PC-3 (cell line): ENCODE measurements around the gene PTTG1IP2. TPM values are rescaled to one million over a fixed set of nuclear protein-coding genes. Genes with fewer than 3 reads are reported as not detected.
A peak's percentile ranks its signal among the peaks of the same experiment; 100 is the strongest.

Experiments used
- ATAC-seq: fragments of 200-7000 bp; cut with Tn5 transposase; 2 replicates; pipeline ENCODE4 v1.9.1; 2020; ENCODE audit warnings: mild to moderate bottlenecking, moderate library complexity
- BruUV-seq: library from RNA; stranded (reverse); fragments of 400-500 nt; replicated peaks from 2 replicates; lab custom pipeline; 2021; lab: Mats Ljungman, UMichigan
- CTCF ChIA-PET: fragments of 300-600 bp; sonication (Branson Sonifier 250); formaldehyde crosslinking; loops from one replicate; lab custom pipeline; 2022; ENCODE audit warnings: antibody characterized with exemption; lab: Charles Lee
- POLR2A ChIA-PET: fragments of 300-600 bp; sonication (Branson Sonifier 250); formaldehyde crosslinking; loops from one replicate; lab custom pipeline; 2022; ENCODE audit warnings: antibody characterized with exemption; ENCODE audit not compliant: unreplicated experiment; lab: Charles Lee
- DNase-seq: peaks from one replicate; pipeline ENCODE4 v3.0.0-alpha.2; 2015
- H2AFZ ChIP-seq: fragments of 300-600 bp; sonication (generic); 2 replicates; pipeline ENCODE4 v1.6.0; 2016; ENCODE audit warnings: antibody characterized with exemption, low read length
- H3F3A ChIP-seq: fragments of 300-600 bp; sonication (generic); one replicate; pipeline ENCODE4 v1.6.0; 2017; ENCODE audit warnings: antibody characterized with exemption, low read length, control low read depth, mild to moderate bottlenecking; ENCODE audit not compliant: unreplicated experiment
- H3K27ac ChIP-seq: fragments of 300-600 bp; sonication (generic); 2 replicates; pipeline ENCODE4 v1.5.1; 2016; ENCODE audit warnings: mild to moderate bottlenecking, low read length
- H3K27me3 ChIP-seq: fragments of 300-600 bp; sonication (generic); 2 replicates; pipeline ENCODE4 v1.6.1; 2016; ENCODE audit warnings: low read length, mixed read lengths
- H3K36me3 ChIP-seq: fragments of 300-600 bp; sonication (generic); 2 replicates; pipeline ENCODE4 v1.6.1; 2016; ENCODE audit warnings: low read depth, mixed run types, low read length, mixed read lengths
- H3K4me1 ChIP-seq: fragments of 300-600 bp; sonication (generic); 2 replicates; pipeline ENCODE4 v1.5.1; 2016; ENCODE audit warnings: low read length; ENCODE audit not compliant: insufficient read depth
- H3K4me2 ChIP-seq: fragments of 300-600 bp; sonication (generic); 2 replicates; pipeline ENCODE4 v1.6.0; 2016; ENCODE audit warnings: low read length
- H3K4me3 ChIP-seq: fragments of 300-600 bp; sonication (generic); 2 replicates; pipeline ENCODE4 v1.5.1; 2016; ENCODE audit warnings: mild to moderate bottlenecking, low read length, mixed read lengths
- H3K79me2 ChIP-seq: fragments of 300-600 bp; sonication (generic); 2 replicates; pipeline ENCODE4 v1.6.1; 2017; ENCODE audit warnings: low read length, mixed read lengths
- H3K9ac ChIP-seq: fragments of 300-600 bp; sonication (generic); 2 replicates; pipeline ENCODE4 v1.6.0; 2016; ENCODE audit warnings: mild to moderate bottlenecking, low read length
- H3K9me2 ChIP-seq: fragments of 300-600 bp; sonication (generic); replicated peaks from 2 replicates; pipeline ENCODE4 v1.6.1; 2016; ENCODE audit warnings: mixed run types, low read length, mixed read lengths
- H3K9me3 ChIP-seq: fragments of 300-600 bp; sonication (generic); 2 replicates; pipeline ENCODE4 v1.6.1; 2016; ENCODE audit warnings: low read length, mixed read lengths
- H4K20me1 ChIP-seq: fragments of 300-600 bp; sonication (generic); 2 replicates; pipeline ENCODE4 v1.6.1; 2016; ENCODE audit warnings: low read length, mixed read lengths
- CTCF ChIP-seq: fragments of 300-600 bp; sonication (generic); conservative IDR thresholded peaks from 2 replicates; pipeline ENCODE4 v1.5.1; 2017; ENCODE audit warnings: antibody characterized with exemption, low read depth, mild to moderate bottlenecking, low read length
- EZH2 ChIP-seq: fragments of 300-600 bp; sonication (generic); IDR thresholded peaks from one replicate; pipeline ENCODE4 v1.6.1; 2017; ENCODE audit warnings: antibody characterized with exemption, mild to moderate bottlenecking, low read length; ENCODE audit not compliant: unreplicated experiment
- EZH2phosphoT487 ChIP-seq: fragments of 300-600 bp; sonication (generic); IDR thresholded peaks from 2 replicates; pipeline ENCODE4 v1.6.1; 2018; ENCODE audit warnings: mild to moderate bottlenecking, antibody characterized with exemption, low read length, borderline replicate concordance
- intact Hi-C: fragments of 100-400 bp; cut with micrococcal nuclease; formaldehyde crosslinking; loops from 2 replicates; pipeline ENCODE4 v1.9.0; 2023
- total RNA-seq: library from RNA; depleted of rRNA; stranded (reverse); fragments of >200 nt; gene quantifications from 2 replicates; pipeline ENCODE4 v1.2.3, GENCODE V29; 2014

The PTTG1IP2 gene
- total RNA-seq, 1 experiment from 2014 or later = not detected

- Histone ChIP-seq H3K27ac (no peak overlapping the region), H3K4me1 (no peaks in the 10 kb centered on the region), H3K9me3 (no peaks in the 10 kb centered on the region), H2AFZ (no peak overlapping the region), H3K9me2 (no peaks in the 10 kb centered on the region), H3K4me2 (no peak overlapping the region), H3K27me3 (no peaks in the 10 kb centered on the region), H3F3A (no peaks in the 10 kb centered on the region), H3K9ac (no peak overlapping the region), H4K20me1 (no peaks in the 10 kb centered on the region), H3K36me3 (no peaks in the 10 kb centered on the region), H3K4me3 (no peak overlapping the region), H3K79me2 (no peaks in the 10 kb centered on the region)
- BruUV-seq = no TSS peak
- ATAC-seq (no peak), DNase-seq (no peak)
- ChIA-PET CTCF (no interaction called here), POLR2A (no interaction called here)
- TF ChIP-seq EZH2 (no peak), EZH2phosphoT487 (no peak), CTCF (no peak)
- intact Hi-C loops = loop anchor here (5.0 to 10.0 kb wide), 3 partner anchors 59 to 287 kb away; partner anchors contain the start of gene CDK14
Observed at GRCh38 chr7:90458104-90458503, 11.3 kb upstream of the PTTG1IP2 start.

- CTCF ChIA-PET = no interaction called here
Observed at GRCh38 chr7:90459888-90460287, 9.6 kb upstream of the PTTG1IP2 start.

More at GRCh38 chr7:90459888-90460287, 9.6 kb upstream of the PTTG1IP2 start:
- H3K4me1 ChIP-seq = no peaks in the 10 kb centered on the region
- H3K79me2 ChIP-seq = no peaks in the 10 kb centered on the region
- no peaks in the 10 kb centered on the region for H3K27me3 ChIP-seq
- no peak overlapping the region for H3K9ac ChIP-seq
- H3K9me3 ChIP-seq = no peaks in the 10 kb centered on the region
- ATAC-seq (no peak), DNase-seq (peak; percentile 25)
- no peaks in the 10 kb centered on the region for H3F3A ChIP-seq
- TF ChIP-seq CTCF (peak; percentile 44), EZH2phosphoT487 (no peak)
- no peak overlapping the region for H3K4me2 ChIP-seq
- no peaks in the 10 kb centered on the region for H3K9me2 ChIP-seq
- no peaks in the 10 kb centered on the region for H3K36me3 ChIP-seq
- H3K27ac ChIP-seq = no peak overlapping the region
- H3K4me3 ChIP-seq = no peak overlapping the region
- no peaks in the 10 kb centered on the region for H4K20me1 ChIP-seq
- POLR2A ChIA-PET = no interaction called here
- no peak overlapping the region for H2AFZ ChIP-seq
- BruUV-seq = no TSS peak
- intact Hi-C loops = loop anchor here (5.0 to 10.0 kb wide), 3 partner anchors 57 to 285 kb away; partner anchors contain the start of gene CDK14
